Upper lobe of left lung (tissue), 4 donors: ENCODE measurements around the gene APOE.
"Not testable (repeated sequence)": the region's sequence is repeated elsewhere in the genome, so short reads cannot be mapped to it uniquely, and the experiment has no call there.

Source experiments
- POLR2A ChIP-seq, 4 donors: fragments of 450-650 bp; IDR thresholded peaks; one replicate each; pipeline ENCODE4 v1.5.1; 2016 to 2017; ENCODE audit warnings: antibody characterized with exemption in 4 of 4, mild to moderate bottlenecking in 2 of 4
- POLR2AphosphoS5 ChIP-seq, 2 donors: sonication (generic); formaldehyde crosslinking; IDR thresholded peaks; one replicate each; pipeline ENCODE4 v1.5.1; 2017; ENCODE audit warnings: antibody characterized with exemption in 2 of 2
- TF ChIP-seq, protein P1 (sequence below), 6 experiments: fragments of 450-650 bp in 4 of 6; fragments of 200-600 bp in 2 of 6; sonication (generic) in 2 of 6; IDR thresholded peaks; one replicate each; pipeline ENCODE4 v1.5.1; 2016 to 2019; ENCODE audit warnings: antibody characterized with exemption in 6 of 6

- TF ChIP-seq, protein P1, sequence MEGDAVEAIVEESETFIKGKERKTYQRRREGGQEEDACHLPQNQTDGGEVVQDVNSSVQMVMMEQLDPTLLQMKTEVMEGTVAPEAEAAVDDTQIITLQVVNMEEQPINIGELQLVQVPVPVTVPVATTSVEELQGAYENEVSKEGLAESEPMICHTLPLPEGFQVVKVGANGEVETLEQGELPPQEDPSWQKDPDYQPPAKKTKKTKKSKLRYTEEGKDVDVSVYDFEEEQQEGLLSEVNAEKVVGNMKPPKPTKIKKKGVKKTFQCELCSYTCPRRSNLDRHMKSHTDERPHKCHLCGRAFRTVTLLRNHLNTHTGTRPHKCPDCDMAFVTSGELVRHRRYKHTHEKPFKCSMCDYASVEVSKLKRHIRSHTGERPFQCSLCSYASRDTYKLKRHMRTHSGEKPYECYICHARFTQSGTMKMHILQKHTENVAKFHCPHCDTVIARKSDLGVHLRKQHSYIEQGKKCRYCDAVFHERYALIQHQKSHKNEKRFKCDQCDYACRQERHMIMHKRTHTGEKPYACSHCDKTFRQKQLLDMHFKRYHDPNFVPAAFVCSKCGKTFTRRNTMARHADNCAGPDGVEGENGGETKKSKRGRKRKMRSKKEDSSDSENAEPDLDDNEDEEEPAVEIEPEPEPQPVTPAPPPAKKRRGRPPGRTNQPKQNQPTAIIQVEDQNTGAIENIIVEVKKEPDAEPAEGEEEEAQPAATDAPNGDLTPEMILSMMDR (IDR thresholded peaks at IDR 0.05), result not testable (repeated sequence)
- TF ChIP-seq POLR2AphosphoS5, POLR2A (IDR thresholded peaks at IDR 0.05): not testable (repeated sequence)
Observed at GRCh38 chr19:44882619-44883397, 22.8 kb upstream of the APOE start.
